Bronchus fibroblast of lung (primary cell): Measurements from ENCODE around the gene SPATA22. TPM values are rescaled to one million over a fixed set of nuclear protein-coding genes. Genes with fewer than 3 reads are reported as not detected.

ENCODE experiments used
- total RNA-seq: library from RNA; depleted of rRNA; stranded (reverse); fragments of >200 nt; gene quantifications from 2 replicates; pipeline ENCODE4 v1.2.3, GENCODE V29; 2015

Gene SPATA22, protein sequence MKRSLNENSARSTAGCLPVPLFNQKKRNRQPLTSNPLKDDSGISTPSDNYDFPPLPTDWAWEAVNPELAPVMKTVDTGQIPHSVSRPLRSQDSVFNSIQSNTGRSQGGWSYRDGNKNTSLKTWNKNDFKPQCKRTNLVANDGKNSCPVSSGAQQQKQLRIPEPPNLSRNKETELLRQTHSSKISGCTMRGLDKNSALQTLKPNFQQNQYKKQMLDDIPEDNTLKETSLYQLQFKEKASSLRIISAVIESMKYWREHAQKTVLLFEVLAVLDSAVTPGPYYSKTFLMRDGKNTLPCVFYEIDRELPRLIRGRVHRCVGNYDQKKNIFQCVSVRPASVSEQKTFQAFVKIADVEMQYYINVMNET
- total RNA-seq, result not detected in 2 replicates

GRCh38 chr17:3471599-3471998, at the start of gene SPATA22:
Gene SPATA22, minus strand, starts transcription at chr17:3471819. Its CDS starts 2,494 bp downstream, at chr17:3469325.

GRCh38 chr17:3475812-3476610, 4.4 kb upstream of the SPATA22 start, which contains the start of gene ASPA:
Gene ASPA, plus strand, starts transcription at chr17:3475997. Its CDS starts 163 bp downstream, at chr17:3476160.

GRCh38 chr17:3433741-3434140, 37.9 kb downstream of the SPATA22 start, which contains the start of gene OR1E2:
Gene OR1E2, minus strand, starts transcription at chr17:3433841. Its CDS starts 0 bp downstream, at chr17:3433841.

GRCh38 chr17:3411070-3411469, 60.5 kb downstream of the SPATA22 start, which contains the start of gene OR3A3:
Gene OR3A3, plus strand, starts transcription at chr17:3411370.

DNA sequence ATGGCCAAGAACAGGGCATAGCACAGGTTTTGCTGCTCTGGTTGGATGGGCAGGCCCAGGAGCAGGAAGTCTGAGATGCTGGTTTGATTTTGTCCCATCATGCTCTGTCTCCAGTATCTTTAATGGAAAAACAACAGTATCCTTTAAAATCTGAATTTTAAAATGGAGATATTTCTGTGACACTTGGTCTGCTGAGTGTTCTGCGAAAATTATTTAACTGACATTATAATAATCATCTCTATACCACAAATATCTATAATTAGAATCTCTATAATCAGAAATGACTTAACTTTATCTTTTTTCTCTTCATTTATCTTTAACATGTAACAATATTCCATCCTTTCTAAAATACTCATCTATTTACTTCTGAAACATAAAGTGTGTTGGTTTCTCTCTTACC, 73.3 kb downstream of the SPATA22 start, which contains the start of gene OR1E1:
OR1E1 (minus strand) TSS at position 101 of the 400 bp plus-strand sequence; CDS start at position 101, 0 bp downstream.

Other genes starting within 250 kb of the SPATA22 start
- gene OR3A1, start 173.5 kb downstream of the SPATA22 start, total RNA-seq, result not detected in 2 replicates
- not detected in 2 replicates for gene OR3A2, start 85.5 kb downstream of the SPATA22 start, total RNA-seq
- not detected in 2 replicates for gene OR1E1, start 73.4 kb downstream of the SPATA22 start, total RNA-seq
- not detected in 2 replicates for gene OR3A3, start 60.4 kb downstream of the SPATA22 start, total RNA-seq
- gene OR1E2, start 38.0 kb downstream of the SPATA22 start, total RNA-seq, result not detected in 2 replicates
- under 0.01 TPM in 1 of 2 replicates, not detected in the other for gene ASPA, start 4.2 kb upstream of the SPATA22 start, total RNA-seq
- under 0.01 and 0.30 TPM in 2 replicates for gene TRPV3, start 86.0 kb upstream of the SPATA22 start, total RNA-seq
- 0.50 and 1.0 TPM in 2 replicates for gene TRPV1, start 137.6 kb upstream of the SPATA22 start, total RNA-seq
- 17.3 and 17.5 TPM in 2 replicates for gene SHPK, start 164.4 kb upstream of the SPATA22 start, total RNA-seq
- gene CTNS, start 164.9 kb upstream of the SPATA22 start, total RNA-seq, result 18.7 and 19.9 TPM in 2 replicates
- gene TAX1BP3, start 196.8 kb upstream of the SPATA22 start, total RNA-seq, result 287 and 309 TPM in 2 replicates
- gene EMC6, start 197.0 kb upstream of the SPATA22 start, total RNA-seq, result 35.3 and 43.9 TPM in 2 replicates
- 1.0 and 1.3 TPM in 2 replicates for gene P2RX5, start 224.3 kb upstream of the SPATA22 start, total RNA-seq